ENCODE data around the gene RASGRP2.

The RASGRP2 gene

GRCh38 chr11:64687643-64688533, 56.1 kb downstream of the RASGRP2 start:
- no peaks in the 10 kb centered on the region for H3K9me3 ChIP-seq (ENCODE audit: control insufficient read depth, low read length)
- H3K4me3 ChIP-seq (ENCODE audit: low read depth, low read length), result no peak overlapping the region

GRCh38 chr11:64687204-64687603, 56.7 kb downstream of the RASGRP2 start:
- H2AFZ ChIP-seq, result no peak overlapping the region
- no peak overlapping the region for H3K27ac ChIP-seq
- H3K9me3 ChIP-seq (ENCODE audit: control insufficient read depth, low read length), result no peaks in the 10 kb centered on the region
- no peak overlapping the region for H3K4me3 ChIP-seq (ENCODE audit: low read depth, low read length)
- H3K4me1 ChIP-seq, result no peaks in the 10 kb centered on the region
- H3K79me2 ChIP-seq, result no peaks in the 10 kb centered on the region
- no peak overlapping the region for H3K9ac ChIP-seq
- no peak for TF ChIP-seq CTCF (IDR thresholded peaks at IDR 0.05)
- no peaks in the 10 kb centered on the region for H3K36me3 ChIP-seq (ENCODE audit: control insufficient read depth, insufficient read depth, low read length)
- no peak overlapping the region for H3K4me2 ChIP-seq (ENCODE audit: low read length)
- H3K27me3 ChIP-seq (ENCODE audit: control insufficient read depth, insufficient read depth, low read length), result no peaks in the 10 kb centered on the region

More at GRCh38 chr11:64687643-64688533, 56.1 kb downstream of the RASGRP2 start:
- H3K79me2 ChIP-seq, result no peaks in the 10 kb centered on the region
- H3K9ac ChIP-seq, result no peak overlapping the region
- peak overlapping the region; percentile 15 for H3K27ac ChIP-seq
- TF ChIP-seq CTCF (IDR thresholded peaks at IDR 0.05), result no peak
- H3K27me3 ChIP-seq (ENCODE audit: control insufficient read depth, insufficient read depth, low read length), result no peaks in the 10 kb centered on the region
- H3K36me3 ChIP-seq (ENCODE audit: control insufficient read depth, insufficient read depth, low read length), result no peaks in the 10 kb centered on the region
- H2AFZ ChIP-seq, result peak overlapping the region; percentile 42
- no peak overlapping the region for H3K4me2 ChIP-seq (ENCODE audit: low read length)
- H3K4me1 ChIP-seq, result no peaks in the 10 kb centered on the region

- Histone ChIP-seq H3K27ac (no peak overlapping the region), H3K36me3 (ENCODE audit: control insufficient read depth, insufficient read depth, low read length) (no peaks in the 10 kb centered on the region), H3K79me2 (no peaks in the 10 kb centered on the region), H3K9me3 (ENCODE audit: control insufficient read depth, low read length) (no peaks in the 10 kb centered on the region), H3K4me1 (no peaks in the 10 kb centered on the region), H3K9ac (no peak overlapping the region), H3K4me2 (ENCODE audit: low read length) (no peak overlapping the region), H3K27me3 (ENCODE audit: control insufficient read depth, insufficient read depth, low read length) (no peaks in the 10 kb centered on the region), H3K4me3 (ENCODE audit: low read depth, low read length) (no peak overlapping the region), H2AFZ (no peak overlapping the region)
- TF ChIP-seq CTCF (IDR thresholded peaks at IDR 0.05), result no peak
These were observed 57.3 kb downstream of the RASGRP2 start for GRCh38 chr11:64686466-64687170.

- H2AFZ ChIP-seq, result no peak overlapping the region
- H3K79me2 ChIP-seq, result no peaks in the 10 kb centered on the region
- H3K4me2 ChIP-seq (ENCODE audit: low read length), result no peak overlapping the region
- H3K36me3 ChIP-seq (ENCODE audit: control insufficient read depth, insufficient read depth, low read length), result no peaks in the 10 kb centered on the region
- TF ChIP-seq CTCF (IDR thresholded peaks at IDR 0.05), result no peak
- H3K9me3 ChIP-seq (ENCODE audit: control insufficient read depth, low read length), result no peaks in the 10 kb centered on the region
- no peak overlapping the region for H3K4me3 ChIP-seq (ENCODE audit: low read depth, low read length)
- no peaks in the 10 kb centered on the region for H3K4me1 ChIP-seq
- no peaks in the 10 kb centered on the region for H3K27me3 ChIP-seq (ENCODE audit: control insufficient read depth, insufficient read depth, low read length)
- no peak overlapping the region for H3K9ac ChIP-seq
- H3K27ac ChIP-seq, result no peak overlapping the region
These were observed 58.4 kb downstream of the RASGRP2 start for GRCh38 chr11:64685536-64685935.
